HepG2 (cell line): ENCODE measurements around the gene TNFAIP8L2. TPM values are rescaled to one million over a fixed set of nuclear protein-coding genes. Genes with fewer than 3 reads are reported as not detected.
A peak's percentile ranks its signal among the peaks of the same experiment; 100 is the strongest.

Experiments
- BATF2 ChIP-seq: sonication (generic); formaldehyde crosslinking; IDR thresholded peaks from 2 replicates; pipeline ENCODE4 v1.8.0; 2022; ENCODE audit warnings: mild to moderate bottlenecking, missing genetic modification reagents, moderate library complexity
- CAMTA2 ChIP-seq: sonication (generic); formaldehyde crosslinking; IDR thresholded peaks from 2 replicates; pipeline ENCODE4 v1.4.0; 2020; ENCODE audit warnings: mild to moderate bottlenecking, missing genetic modification reagents, borderline replicate concordance
- HES4 ChIP-seq: sonication (generic); formaldehyde crosslinking; IDR thresholded peaks from 2 replicates; pipeline ENCODE4 v1.9.0; 2021; ENCODE audit warnings: mild to moderate bottlenecking, missing genetic modification reagents, borderline replicate concordance
- ISX ChIP-seq: sonication (generic); formaldehyde crosslinking; conservative IDR thresholded peaks from 2 replicates; pipeline ENCODE4 v1.5.0; 2020; ENCODE audit warnings: missing genetic modification reagents
- JARID2 ChIP-seq: sonication (generic); formaldehyde crosslinking; IDR thresholded peaks from 2 replicates; pipeline ENCODE4 v1.8.1; 2023; ENCODE audit warnings: missing genetic modification reagents, inconsistent platforms; ENCODE audit not compliant: insufficient replicate concordance
- KDM2A ChIP-seq: sonication (generic); formaldehyde crosslinking; IDR thresholded peaks from 2 replicates; pipeline ENCODE4 v1.4.0; 2020; ENCODE audit warnings: low read depth, missing genetic modification reagents, borderline replicate concordance
- KLF15 ChIP-seq: sonication (generic); formaldehyde crosslinking; IDR thresholded peaks from 2 replicates; pipeline ENCODE4 v1.8.1; 2023; ENCODE audit warnings: borderline replicate concordance, mild to moderate bottlenecking, inconsistent platforms, missing genetic modification reagents, mixed read lengths
- MAFG ChIP-seq: sonication (generic); formaldehyde crosslinking; IDR thresholded peaks from 2 replicates; pipeline ENCODE4 v1.5.1; 2020; ENCODE audit warnings: mild to moderate bottlenecking, missing genetic modification reagents
- MXI1 ChIP-seq: IDR thresholded peaks from 3 replicates; pipeline ENCODE4 v1.6.1; 2012; ENCODE audit warnings: low read depth, low read length, inconsistent platforms, borderline replicate concordance
- MYC ChIP-seq: sonication (generic); formaldehyde crosslinking; IDR thresholded peaks from 2 replicates; pipeline ENCODE4 v1.9.0; 2021; ENCODE audit warnings: missing genetic modification reagents, borderline replicate concordance
- RARA ChIP-seq: IDR thresholded peaks from 2 replicates; pipeline ENCODE4 v1.6.1; 2016; ENCODE audit warnings: missing genetic modification reagents, missing compliant biosample characterization
- RBFOX2 ChIP-seq: fragments of 200-400 bp; formaldehyde crosslinking; IDR thresholded peaks from 2 replicates; pipeline ENCODE4 v1.6.1; 2017; ENCODE audit warnings: low read depth, mild to moderate bottlenecking, low read length
- TCF7L2 ChIP-seq: IDR thresholded peaks from 2 replicates; pipeline ENCODE4 v1.6.1; 2011; ENCODE audit warnings: mild to moderate bottlenecking, low read depth, low read length, moderate library complexity
- TERF1 ChIP-seq: sonication (generic); formaldehyde crosslinking; IDR thresholded peaks from 2 replicates; pipeline ENCODE4 v1.8.0; 2022; ENCODE audit warnings: mild to moderate bottlenecking, missing genetic modification reagents, moderate library complexity
- THYN1 ChIP-seq: sonication (generic); formaldehyde crosslinking; IDR thresholded peaks from 2 replicates; pipeline ENCODE4 v1.8.1; 2023; ENCODE audit warnings: low read depth, mild to moderate bottlenecking, moderate library complexity, missing genetic modification reagents, borderline replicate concordance
- TRIM22 ChIP-seq: fragments of 450-650 bp; IDR thresholded peaks from 2 replicates; pipeline ENCODE4 v1.6.1; 2017
- XBP1 ChIP-seq: sonication (generic); formaldehyde crosslinking; IDR thresholded peaks from 2 replicates; pipeline ENCODE4 v1.5.0; 2020; ENCODE audit warnings: missing genetic modification reagents
- ZBTB43 ChIP-seq: sonication (generic); formaldehyde crosslinking; conservative IDR thresholded peaks from 2 replicates; pipeline ENCODE4 v1.4.0; 2020; ENCODE audit warnings: missing genetic modification reagents
- ZGPAT ChIP-seq: IDR thresholded peaks from 2 replicates; pipeline ENCODE4 v1.6.1; 2016; ENCODE audit warnings: mild to moderate bottlenecking
- ZIK1 ChIP-seq: sonication (generic); formaldehyde crosslinking; IDR thresholded peaks from 2 replicates; pipeline ENCODE4 v1.5.0; 2020; ENCODE audit warnings: mild to moderate bottlenecking, low read depth, missing genetic modification reagents, borderline replicate concordance
- ZNF205 ChIP-seq: IDR thresholded peaks from 2 replicates; pipeline ENCODE4 v1.6.1; 2018; ENCODE audit warnings: missing biosample characterization, missing genetic modification reagents
- ZNF234 ChIP-seq: sonication (generic); formaldehyde crosslinking; conservative IDR thresholded peaks from 2 replicates; pipeline ENCODE4 v1.5.1; 2020; ENCODE audit warnings: mild to moderate bottlenecking, missing genetic modification reagents
- ZNF34 ChIP-seq: sonication (generic); formaldehyde crosslinking; IDR thresholded peaks from 2 replicates; pipeline ENCODE4 v1.4.0; 2020; ENCODE audit warnings: mild to moderate bottlenecking, missing genetic modification reagents, borderline replicate concordance
- ZNF460 ChIP-seq: sonication (generic); formaldehyde crosslinking; IDR thresholded peaks from 2 replicates; pipeline ENCODE4 v1.5.1; 2020; ENCODE audit warnings: missing genetic modification reagents, mild to moderate bottlenecking, borderline replicate concordance
- polyA plus RNA-seq, 8 experiments: library from polyadenylated mRNA; depleted of rRNA in 3 of 8; stranded (reverse) in 7 of 8; unstranded in 1 of 8; fragments of >200 nt; fragmentation: Illumina TruSeq in 4 of 8; extraction: Trizol in 4 of 8; gene quantifications; 2 replicates each; pipeline versions ENCODE4 v1.2.1 to v1.2.3, GENCODE V29; 2011 to 2016; ENCODE audit warnings: low read depth in 4 of 8, missing spikeins in 1 of 8, mixed read lengths in 1 of 8; ENCODE audit not compliant: insufficient read depth in 1 of 8
- total RNA-seq, 5 experiments: library from RNA; depleted of rRNA; stranded (reverse); fragments of >200 nt; fragmentation: Illumina TruSeq; extraction: Trizol; gene quantifications; 2 replicates each; pipeline ENCODE4 v1.2.3, GENCODE V29; 2016; ENCODE audit warnings: low read depth in 1 of 5

Gene TNFAIP8L2
- total and polyA plus RNA-seq, 2 of the 13 experiments (the other 11 are each of a cell fraction or from before 2014, with no cell fraction given) = not detected

GRCh38 chr1:151198254-151199127 is 42.0 kb downstream of the TNFAIP8L2 start, which contains the start of gene PIP5K1A (continued):
- TF ChIP-seq THYN1 (no peak), XBP1 (CRISPR knock-in tag) (no peak), KLF15 (CRISPR knock-in tag) (no peak), TCF7L2 (no peak), MAFG (CRISPR knock-in tag) (no peak), JARID2 (CRISPR knock-in tag) (no peak), ZBTB43 (CRISPR knock-in tag) (no peak), RARA (CRISPR knock-in tag) (no peak), MXI1 (peak; percentile 62; the same call in 1 of the 3 replicates), ISX (CRISPR knock-in tag) (no peak), ZNF205 (CRISPR knock-in tag) (no peak), ZNF34 (CRISPR knock-in tag) (no peak), KDM2A (CRISPR knock-in tag) (peak; percentile 22; the same call in 1 of the 2 replicates), HES4 (0 out of 2 replicates have a peak, but pooled peaks have one; percentile 46), ZGPAT (peak; percentile 67), ZIK1 (CRISPR knock-in tag) (0 out of 2 replicates have a peak, but pooled peaks have one; percentile 30), ZNF234 (no peak), MYC (CRISPR knock-in tag) (peak; percentile 47; the same call in 1 of the 2 replicates), BATF2 (peak; percentile 44; the same call in 1 of the 2 replicates), TERF1 (CRISPR knock-in tag) (no peak), RBFOX2 (peak; percentile 67), CAMTA2 (CRISPR knock-in tag) (no peak), TRIM22 (no peak), ZNF460 (CRISPR knock-in tag) (no peak)
